ENCODE results near the gene WNT5B.

The WNT5B gene

GRCh38 chr12:1681493-1681807 is 52.4 kb downstream of the WNT5B start (continued):
- TF ChIP-seq ZC3H10 (CRISPR knock-in tag; IDR thresholded peaks at IDR 0.05), result no peak
- no peak for TF ChIP-seq SNAI2 (CRISPR knock-in tag; IDR thresholded peaks at IDR 0.05)
- no peak for TF ChIP-seq GLIS3 (CRISPR knock-in tag; IDR thresholded peaks at IDR 0.05)
- TF ChIP-seq RARB (CRISPR knock-in tag; IDR thresholded peaks at IDR 0.05), result no peak
- TF ChIP-seq ZFP30 (CRISPR knock-in tag; IDR thresholded peaks at IDR 0.05), result no peak
- TF ChIP-seq CSDC2 (CRISPR knock-in tag; IDR thresholded peaks at IDR 0.05), result no peak
- TF ChIP-seq ARNTL (CRISPR knock-in tag; IDR thresholded peaks at IDR 0.05; ENCODE audit: borderline replicate concordance, low read depth), result no peak
- TF ChIP-seq ESRRG (CRISPR knock-in tag; IDR thresholded peaks at IDR 0.05), result no peak
- TF ChIP-seq ZNF70 (CRISPR knock-in tag; IDR thresholded peaks at IDR 0.05), result no peak
- no peak for TF ChIP-seq TOX (CRISPR knock-in tag; IDR thresholded peaks at IDR 0.05; ENCODE audit: borderline replicate concordance)
- no peak for TF ChIP-seq PPARA (CRISPR knock-in tag; IDR thresholded peaks at IDR 0.05; ENCODE audit: borderline replicate concordance)
- no peak for TF ChIP-seq ZFP3 (CRISPR knock-in tag; IDR thresholded peaks at IDR 0.05)
- TF ChIP-seq ISL1 (CRISPR knock-in tag; IDR thresholded peaks at IDR 0.05), result no peak

- TF ChIP-seq ZC3H10 (CRISPR knock-in tag; IDR thresholded peaks at IDR 0.05), result no peak
- TF ChIP-seq ZNF8 (CRISPR knock-in tag; IDR thresholded peaks at IDR 0.05), result no peak
- no peak for TF ChIP-seq CSRNP3 (CRISPR knock-in tag; IDR thresholded peaks at IDR 0.05)
- no peak for TF ChIP-seq CREB5 (CRISPR knock-in tag; IDR thresholded peaks at IDR 0.05; ENCODE audit: low read depth)
- TF ChIP-seq OSR1 (CRISPR knock-in tag; IDR thresholded peaks at IDR 0.05), result no peak
- TF ChIP-seq TOX (CRISPR knock-in tag; IDR thresholded peaks at IDR 0.05; ENCODE audit: borderline replicate concordance), result no peak
- TF ChIP-seq SNAI2 (CRISPR knock-in tag; IDR thresholded peaks at IDR 0.05), result no peak
- TF ChIP-seq GLIS3 (CRISPR knock-in tag; IDR thresholded peaks at IDR 0.05), result no peak
- TF ChIP-seq PATZ1 (CRISPR knock-in tag; IDR thresholded peaks at IDR 0.05; ENCODE audit: borderline replicate concordance), result no peak
- no peak for TF ChIP-seq ESRRG (CRISPR knock-in tag; IDR thresholded peaks at IDR 0.05)
- no peak for TF ChIP-seq ZFP30 (CRISPR knock-in tag; IDR thresholded peaks at IDR 0.05)
- no peak for TF ChIP-seq ZFP3 (CRISPR knock-in tag; IDR thresholded peaks at IDR 0.05)
- no peak for TF ChIP-seq ARNTL (CRISPR knock-in tag; IDR thresholded peaks at IDR 0.05; ENCODE audit: borderline replicate concordance, low read depth)
- no peak for ATAC-seq
Measured at GRCh38 chr12:1688086-1688710, 59.2 kb downstream of the WNT5B start.

GRCh38 chr12:1690578-1691122 is 61.6 kb downstream of the WNT5B start, which contains the start of gene ADIPOR2:
TSS of gene ADIPOR2 (plus strand) at chr12:1691070. CDS start at chr12:1754344, 63,274 bp downstream.
- ATAC-seq, result peak; percentile 99
- TF ChIP-seq SNAI2 (CRISPR knock-in tag; IDR thresholded peaks at IDR 0.05) (no peak), OSR1 (CRISPR knock-in tag; IDR thresholded peaks at IDR 0.05) (no peak), ARNTL (CRISPR knock-in tag; IDR thresholded peaks at IDR 0.05; ENCODE audit: borderline replicate concordance, low read depth) (no peak), POU6F1 (CRISPR knock-in tag; IDR thresholded peaks at IDR 0.05; ENCODE audit: borderline replicate concordance, low read depth) (no peak), TCF4 (CRISPR knock-in tag; IDR thresholded peaks at IDR 0.05; ENCODE audit: borderline replicate concordance) (no peak), ESRRG (CRISPR knock-in tag; IDR thresholded peaks at IDR 0.05) (no peak), BACH2 (CRISPR knock-in tag; IDR thresholded peaks at IDR 0.05; ENCODE audit: borderline replicate concordance) (no peak), ISL1 (CRISPR knock-in tag; IDR thresholded peaks at IDR 0.05) (no peak), PPARA (CRISPR knock-in tag; IDR thresholded peaks at IDR 0.05; ENCODE audit: borderline replicate concordance) (no peak), RARB (CRISPR knock-in tag; IDR thresholded peaks at IDR 0.05) (no peak), GLIS3 (CRISPR knock-in tag; IDR thresholded peaks at IDR 0.05) (no peak), ZNF565 (CRISPR knock-in tag; conservative IDR thresholded peaks at IDR 0.05; ENCODE audit: low read depth) (no peak), ZFP30 (CRISPR knock-in tag; IDR thresholded peaks at IDR 0.05) (no peak)

All from SK-N-SH treated with all-trans-retinoic acid at 6 μM for 48 hours (cell line).